DMS53 treated with DMSO at 0.1 percent for 48 hours (cell line): Measurements from ENCODE around the gene SPTBN2.

ENCODE experiments used
- DNase-seq: peaks from one replicate; lab custom pipeline; 2025; ENCODE audit not compliant: unreplicated experiment; lab: John Stamatoyannopoulos, UW

The SPTBN2 gene

GRCh38 chr11:66704659-66705360, 24.2 kb downstream of the SPTBN2 start:
- no peak for DNase-seq

GRCh38 chr11:66701432-66702240, 27.4 kb downstream of the SPTBN2 start:
- DNase-seq: no peak

DNA sequence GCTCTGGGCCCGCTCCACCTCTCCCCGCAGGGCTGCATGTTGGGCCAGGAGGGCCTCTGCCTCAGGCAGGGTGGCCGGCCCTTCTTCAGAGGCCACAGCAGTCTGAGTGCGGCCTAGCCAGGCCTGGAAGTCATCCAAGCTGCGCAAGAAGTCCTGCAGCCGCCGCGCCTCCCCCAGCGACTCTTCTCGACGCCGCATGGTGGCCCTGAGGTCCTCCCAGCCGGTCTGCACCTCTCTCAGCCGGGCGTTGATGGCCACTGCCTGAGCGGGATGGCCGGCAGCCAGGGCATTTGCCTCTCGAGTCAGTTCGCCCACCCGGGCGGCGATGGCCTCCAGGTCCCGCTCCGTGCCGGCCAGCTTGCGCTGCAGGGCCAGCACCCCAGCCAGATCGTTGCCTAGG, 28.3 kb downstream of the SPTBN2 start:
- no peak for DNase-seq

DNA sequence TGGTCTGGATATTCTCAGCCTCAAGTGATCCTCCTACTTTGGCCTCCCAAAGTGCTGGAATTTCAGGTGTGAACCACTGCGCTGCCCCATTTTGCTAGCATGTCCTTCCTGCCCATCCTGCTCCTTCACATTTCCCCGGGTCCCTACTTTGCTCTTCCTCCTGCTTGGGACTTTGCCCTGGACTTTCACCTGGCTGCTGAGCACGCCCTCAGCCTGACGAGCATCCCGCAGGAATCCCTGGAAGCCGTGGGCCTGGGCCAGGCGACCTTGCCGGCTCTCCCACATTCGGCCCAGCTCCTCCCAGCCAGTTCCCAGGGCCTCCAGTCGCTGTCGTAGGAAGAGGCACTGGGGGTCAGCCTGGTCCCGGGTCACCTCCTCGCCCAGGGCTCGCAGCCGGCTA, 28.7 kb downstream of the SPTBN2 start:
- DNase-seq: no peak

- no peak for DNase-seq
Observed at GRCh38 chr11:66698491-66698890, 30.5 kb downstream of the SPTBN2 start.

DNA sequence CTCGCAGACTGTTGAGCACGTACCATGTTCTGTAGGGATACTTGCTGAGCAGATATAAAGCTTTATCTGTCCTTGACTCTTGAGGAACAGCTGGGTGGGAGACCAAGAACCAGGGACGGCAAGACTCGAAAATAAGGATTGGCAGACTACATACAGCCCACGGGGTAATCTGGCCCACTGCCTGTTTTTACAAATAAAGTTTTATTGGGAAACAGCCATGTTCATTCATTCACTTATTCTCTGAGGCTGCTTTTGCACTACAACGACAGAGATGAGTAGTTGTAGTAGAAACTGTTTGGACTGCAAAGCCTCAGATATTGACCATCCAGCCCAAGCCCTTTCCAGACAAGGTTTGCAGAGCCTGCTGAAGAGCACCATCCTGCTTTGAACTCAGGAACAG, 31.0 kb downstream of the SPTBN2 start:
- DNase-seq: no peak

DNA sequence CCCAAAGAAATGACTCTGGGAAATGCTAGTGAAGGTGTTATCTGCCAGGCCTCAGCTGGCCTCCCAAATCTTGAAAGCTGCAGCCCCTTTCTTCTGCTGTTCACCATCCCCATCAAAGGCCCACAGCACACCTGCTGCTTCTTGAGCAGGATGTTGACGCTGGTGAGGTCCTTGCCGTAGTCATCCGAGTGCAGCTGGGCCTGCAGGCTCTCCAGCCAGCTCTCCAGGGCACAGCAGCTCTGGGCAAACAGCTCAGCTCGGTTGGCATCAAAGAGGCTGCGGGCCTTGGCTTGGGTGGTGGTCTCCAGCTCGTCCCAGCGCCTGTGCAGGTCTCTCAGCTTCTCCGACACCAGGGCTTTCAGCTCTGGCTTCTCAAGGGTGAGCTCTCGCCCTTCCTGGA, 32.9 kb downstream of the SPTBN2 start:
- no peak for DNase-seq

GRCh38 chr11:66694732-66695207, 34.2 kb downstream of the SPTBN2 start:
- DNase-seq: peak; percentile 98

DNA sequence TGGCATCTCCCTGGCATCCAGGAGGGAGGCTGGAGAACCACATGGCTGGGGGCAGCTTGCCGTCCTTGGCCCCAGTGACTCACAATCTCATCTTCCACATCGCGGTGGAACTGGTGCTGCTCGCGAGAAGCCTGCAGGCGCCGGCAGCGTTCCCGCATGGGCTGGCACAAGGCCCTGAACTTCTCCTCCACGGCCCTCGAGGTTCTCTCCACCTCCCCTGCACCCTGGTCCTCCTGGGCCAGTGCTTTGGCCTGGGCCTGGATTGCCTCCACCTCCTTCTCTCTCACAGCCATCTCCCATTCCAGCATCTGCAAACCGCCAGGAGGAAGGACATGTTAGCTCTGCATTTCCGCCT, 35.0 kb downstream of the SPTBN2 start:
- DNase-seq: no peak

- DNase-seq: no peak
Observed at GRCh38 chr11:66693356-66694055, 35.5 kb downstream of the SPTBN2 start.

GRCh38 chr11:66692871-66693331, 36.1 kb downstream of the SPTBN2 start:
- DNase-seq: no peak

DNA sequence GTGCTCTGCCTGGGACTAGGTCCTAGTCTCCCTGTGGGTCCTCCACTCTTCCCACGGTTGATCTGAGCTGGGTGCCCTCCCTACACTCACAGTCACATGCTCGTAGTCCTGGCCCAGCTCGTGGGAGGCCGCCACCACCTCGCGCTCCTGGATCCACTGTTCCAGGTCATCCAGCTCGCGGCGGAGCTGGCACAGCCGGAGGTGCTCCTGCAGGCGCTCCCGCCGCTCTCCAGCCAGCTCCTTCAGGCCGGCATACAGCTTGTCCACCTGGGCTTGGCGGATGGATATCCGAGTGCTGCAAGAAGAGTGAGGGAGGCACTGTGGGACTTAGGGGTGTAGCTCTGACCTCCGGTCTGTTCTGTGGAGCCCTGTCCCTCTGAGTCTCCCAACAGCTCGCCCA, 36.6 kb downstream of the SPTBN2 start:
- no peak for DNase-seq

GRCh38 chr11:66691311-66691980, 37.6 kb downstream of the SPTBN2 start:
- DNase-seq: no peak

DNA sequence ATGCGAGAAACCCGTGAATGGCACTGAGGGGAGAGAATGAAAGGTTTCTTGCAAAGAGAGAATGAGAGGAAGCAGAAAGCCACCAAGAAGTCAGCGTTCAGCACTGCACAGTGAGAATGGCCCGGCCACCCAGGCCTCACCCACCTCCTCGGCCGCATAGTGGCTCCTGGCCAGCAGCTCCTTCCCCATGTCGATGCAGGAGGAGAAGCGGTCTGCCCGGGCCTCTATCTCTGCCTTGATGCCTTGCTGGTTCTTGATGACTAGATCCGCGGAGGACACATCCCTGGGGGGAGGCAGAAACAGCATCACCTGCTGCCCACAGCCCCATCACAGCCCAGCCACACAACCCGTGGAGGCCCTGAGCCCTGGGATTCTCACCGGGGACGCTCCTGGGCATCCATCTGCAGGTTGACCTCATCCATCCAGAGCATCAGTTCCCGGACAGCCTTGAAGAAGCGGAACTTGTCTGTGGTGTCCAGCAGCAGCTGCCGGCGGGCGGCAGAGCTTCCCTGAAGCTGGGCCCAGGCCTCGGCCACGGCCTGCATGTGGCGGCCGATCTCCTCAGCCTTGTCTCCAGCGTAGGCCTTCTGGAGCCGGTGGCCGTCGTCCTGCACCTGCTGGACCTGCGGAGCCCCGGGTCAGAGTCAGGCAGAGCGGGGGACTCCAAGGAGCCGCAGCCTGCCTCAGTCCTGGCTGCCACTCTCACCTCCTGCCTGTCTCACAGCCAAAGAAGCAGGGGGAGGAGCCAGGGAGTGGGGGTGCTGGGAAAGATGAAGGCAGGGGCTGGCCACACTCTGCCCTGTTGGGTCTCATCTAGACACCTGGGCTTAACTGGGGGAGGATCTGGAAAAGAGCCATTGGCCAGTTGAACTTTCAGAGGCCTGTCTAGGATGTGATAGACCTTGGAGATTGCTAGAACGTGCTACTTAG, 39.1 kb downstream of the SPTBN2 start:
- no peak for DNase-seq

DNA sequence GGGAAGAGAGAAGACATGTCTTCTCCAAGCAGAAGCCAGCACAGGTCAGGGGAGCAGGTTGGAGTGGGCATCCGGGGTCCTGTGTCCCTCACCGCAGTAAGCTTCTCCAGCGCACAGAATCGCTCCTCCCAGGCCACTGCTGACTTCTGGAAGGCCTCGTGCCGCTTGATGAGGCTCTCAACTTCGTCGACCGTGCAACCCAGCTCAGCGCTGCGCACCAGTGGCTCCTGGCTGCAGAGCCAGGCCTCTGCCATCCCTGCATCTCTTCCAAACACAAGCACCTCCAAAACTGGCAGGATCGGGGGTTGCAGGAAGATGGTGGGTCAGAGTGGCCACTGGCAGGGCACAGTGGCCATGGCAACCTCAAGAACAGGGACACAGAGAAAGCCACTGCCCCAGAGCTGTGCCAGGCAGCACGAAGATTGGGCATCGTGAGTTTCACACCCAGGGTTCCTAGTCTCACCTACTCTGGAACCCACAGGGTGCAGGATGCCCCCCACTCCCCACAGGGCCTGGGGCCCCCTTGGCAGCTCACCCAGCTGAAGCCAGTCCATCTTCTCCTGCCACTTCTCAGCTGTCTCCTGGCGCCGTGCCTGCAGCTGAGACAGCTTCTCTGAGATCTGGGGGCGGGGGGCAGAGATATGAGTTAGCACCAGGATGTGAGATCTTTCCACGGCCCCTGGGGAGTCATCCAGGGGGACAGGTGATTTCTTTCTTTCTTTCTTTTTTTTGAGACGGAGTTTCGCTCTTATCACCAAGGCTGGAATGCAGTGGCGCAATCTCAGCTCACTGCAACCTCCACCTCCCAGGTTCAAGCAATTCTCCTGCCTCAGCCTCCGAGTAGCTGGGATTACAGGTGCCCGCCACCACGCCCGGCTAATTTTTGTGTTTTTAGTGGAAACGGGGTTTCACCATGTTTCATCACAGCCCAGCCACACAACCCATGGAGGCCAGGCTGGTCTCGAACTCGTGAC, 40.2 kb downstream of the SPTBN2 start:
- no peak for DNase-seq

DNA sequence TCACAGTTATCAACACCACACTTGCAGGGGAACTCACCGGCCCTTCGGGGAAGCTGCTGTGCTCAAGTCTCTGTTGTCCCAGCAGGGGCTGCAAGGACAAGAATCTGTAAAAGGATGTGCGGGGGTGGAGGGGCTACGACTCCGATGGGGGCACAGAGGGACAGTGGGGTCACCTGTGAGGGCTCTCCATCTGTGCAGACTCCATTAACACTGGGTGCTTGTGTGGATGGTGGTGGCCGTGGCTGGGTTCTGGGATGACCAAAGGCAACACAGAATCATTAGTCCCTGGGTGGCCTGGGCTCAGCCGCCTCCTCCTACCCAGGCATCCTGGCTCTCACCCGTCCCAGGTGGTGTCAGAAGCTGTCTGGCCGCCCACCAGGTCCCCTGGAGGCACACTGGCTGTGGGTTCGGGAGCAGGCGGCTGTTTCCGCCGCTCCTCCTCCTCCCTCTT, 41.2 kb downstream of the SPTBN2 start:
- DNase-seq: no peak

- DNase-seq: no peak
Observed at GRCh38 chr11:66686801-66687750, 41.9 kb downstream of the SPTBN2 start.
